Measurements from ENCODE around the gene LRP8.

Gene LRP8

GRCh38 chr1:53315046-53315445 is 12.8 kb downstream of the LRP8 start:
- Histone ChIP-seq H3K9ac (ENCODE audit: low read length) (no peak overlapping the region), H3K4me2 (ENCODE audit: low read depth, low read length) (no peak overlapping the region), H3K9me2 (replicated peaks; ENCODE audit: insufficient read depth, low read length) (no peaks in the 10 kb centered on the region), H2AFZ (ENCODE audit: low read length) (no peak overlapping the region), H3F3A (ENCODE audit: insufficient read depth, low read length) (no peaks in the 10 kb centered on the region), H3K79me2 (ENCODE audit: low read length) (peaks cover 100% of the 10 kb centered on the region), H3K9me3 (replicated peaks; ENCODE audit: insufficient read depth, low read length) (no peaks in the 10 kb centered on the region), H3K27ac (ENCODE audit: low read length) (no peak overlapping the region), H3K36me3 (replicated peaks; ENCODE audit: insufficient read depth, low read length) (no peaks in the 10 kb centered on the region), H4K20me1 (ENCODE audit: insufficient read depth, low read length) (peaks cover 8% of the 10 kb centered on the region; the same call in 1 of the 2 replicates), H3K4me3 (ENCODE audit: low read length) (no peak overlapping the region), H3K27me3 (replicated peaks; ENCODE audit: insufficient read depth, low read length) (no peaks in the 10 kb centered on the region), H3K4me1 (ENCODE audit: low read length) (no peaks in the 10 kb centered on the region)
- no peak for DNase-seq
- TF ChIP-seq CTCF (IDR thresholded peaks at IDR 0.05; ENCODE audit: low read length), result no peak
- TF ChIP-seq EZH2 (optimal IDR thresholded peaks at IDR 0.05; ENCODE audit: low read depth, low read length), result no peak
- TF ChIP-seq EZH2phosphoT487 (IDR thresholded peaks at IDR 0.05; ENCODE audit: low read length), result no peak

- Histone ChIP-seq H3K9me3 (replicated peaks; ENCODE audit: insufficient read depth, low read length) (no peaks in the 10 kb centered on the region), H3K9ac (ENCODE audit: low read length) (no peak overlapping the region), H3K36me3 (replicated peaks; ENCODE audit: insufficient read depth, low read length) (no peaks in the 10 kb centered on the region), H3K27me3 (replicated peaks; ENCODE audit: insufficient read depth, low read length) (no peaks in the 10 kb centered on the region), H3K27ac (ENCODE audit: low read length) (no peak overlapping the region), H3K4me2 (ENCODE audit: low read depth, low read length) (no peak overlapping the region), H3K4me1 (ENCODE audit: low read length) (no peaks in the 10 kb centered on the region), H4K20me1 (ENCODE audit: insufficient read depth, low read length) (peaks cover 8% of the 10 kb centered on the region; the same call in 1 of the 2 replicates), H3K4me3 (ENCODE audit: low read length) (no peak overlapping the region), H3F3A (ENCODE audit: insufficient read depth, low read length) (no peaks in the 10 kb centered on the region), H2AFZ (ENCODE audit: low read length) (no peak overlapping the region), H3K79me2 (ENCODE audit: low read length) (peaks cover 100% of the 10 kb centered on the region), H3K9me2 (replicated peaks; ENCODE audit: insufficient read depth, low read length) (no peaks in the 10 kb centered on the region)
- TF ChIP-seq EZH2phosphoT487 (IDR thresholded peaks at IDR 0.05; ENCODE audit: low read length), result no peak
- TF ChIP-seq EZH2 (optimal IDR thresholded peaks at IDR 0.05; ENCODE audit: low read depth, low read length), result no peak
- TF ChIP-seq CTCF (IDR thresholded peaks at IDR 0.05; ENCODE audit: low read length), result no peak
- no peak for DNase-seq
Measured at GRCh38 chr1:53314606-53315005, 13.3 kb downstream of the LRP8 start.

GRCh38 chr1:53314096-53314495 is 13.8 kb downstream of the LRP8 start:
- Histone ChIP-seq H3K27me3 (replicated peaks; ENCODE audit: insufficient read depth, low read length) (no peaks in the 10 kb centered on the region), H3K9me3 (replicated peaks; ENCODE audit: insufficient read depth, low read length) (no peaks in the 10 kb centered on the region), H3K9ac (ENCODE audit: low read length) (no peak overlapping the region), H3K9me2 (replicated peaks; ENCODE audit: insufficient read depth, low read length) (no peaks in the 10 kb centered on the region), H3F3A (ENCODE audit: insufficient read depth, low read length) (no peaks in the 10 kb centered on the region), H3K79me2 (ENCODE audit: low read length) (peaks cover 100% of the 10 kb centered on the region), H3K4me2 (ENCODE audit: low read depth, low read length) (no peak overlapping the region), H4K20me1 (ENCODE audit: insufficient read depth, low read length) (peaks cover 8% of the 10 kb centered on the region; the same call in 1 of the 2 replicates), H2AFZ (ENCODE audit: low read length) (no peak overlapping the region), H3K27ac (ENCODE audit: low read length) (no peak overlapping the region), H3K4me3 (ENCODE audit: low read length) (no peak overlapping the region), H3K4me1 (ENCODE audit: low read length) (no peaks in the 10 kb centered on the region), H3K36me3 (replicated peaks; ENCODE audit: insufficient read depth, low read length) (no peaks in the 10 kb centered on the region)
- no peak for TF ChIP-seq EZH2 (optimal IDR thresholded peaks at IDR 0.05; ENCODE audit: low read depth, low read length)
- TF ChIP-seq EZH2phosphoT487 (IDR thresholded peaks at IDR 0.05; ENCODE audit: low read length), result no peak
- no peak for TF ChIP-seq CTCF (IDR thresholded peaks at IDR 0.05; ENCODE audit: low read length)
- no peak for DNase-seq

All from MM.1S (cell line).